K562 (cell line): ENCODE data around the gene PLA1A. TPM values are rescaled to one million over a fixed set of nuclear protein-coding genes. Genes with fewer than 3 reads are reported as not detected.

Experiments used
- ATAC-seq: fragments of 200-7000 bp; cut with Tn5 transposase; 3 replicates; pipeline ENCODE4 v1.9.1; 2020; ENCODE audit warnings: moderate library complexity
- BruUV-seq: library from RNA; stranded (reverse); fragments of 400-500 nt; replicated peaks from 2 replicates; lab custom pipeline; 2021; lab: Mats Ljungman, UMichigan
- CTCF ChIA-PET: fragments of 300-600 bp; formaldehyde crosslinking; extraction: SDS; loops from one replicate; lab custom pipeline; 2021; ENCODE audit warnings: low intra/inter-chr PET ratio; lab: Yijun Ruan, JAX
- POLR2A ChIA-PET: fragments of 300-600, 350-650 bp; sonication (Branson Sonifier 250); formaldehyde crosslinking; extraction: SDS; loops from one replicate; lab custom pipeline; 2021; ENCODE audit warnings: antibody characterized with exemption, inconsistent platforms; lab: Yijun Ruan, JAX
- DNase-seq, 4 experiments: peaks; one replicate each; pipeline versions ENCODE4 v3.0.0 to v3.0.0-alpha.2; 2011 to 2018; ENCODE audit warnings: low spot score in 3 of 4, mixed read lengths in 3 of 4; ENCODE audit errors: extremely low read depth in 1 of 4
- FAIRE-seq: peaks from 2 replicates; lab custom pipeline; 2011; peaks lifted over from hg19 to GRCh38; lab: Jason Lieb, UNC
- H2AFZ ChIP-seq: 2 replicates; pipeline ENCODE4 v1.6.0; 2011; ENCODE audit warnings: low read depth, low read length, control low read depth, inconsistent platforms
- H3K27ac ChIP-seq: fragments of 200-600 bp; 3 replicates; pipeline ENCODE4 v1.8.0; 2011; ENCODE audit warnings: low read depth, mild to moderate bottlenecking, control low read depth, inconsistent platforms, low read length, moderate library complexity, mixed read lengths; ENCODE audit errors: extremely low read depth
- H3K27me3 ChIP-seq, 2 experiments: fragments of 300-600 bp in 1 of 2; 2 replicates in 1 of 2; 3 replicates in 1 of 2; pipeline versions ENCODE4 v1.6.0 to v1.8.0; 2011; ENCODE audit warnings: inconsistent platforms in 2 of 2, low read length in 2 of 2, mild to moderate bottlenecking in 1 of 2, mixed read lengths in 1 of 2, moderate library complexity in 1 of 2; ENCODE audit not compliant: control insufficient read depth in 2 of 2, insufficient read depth in 2 of 2
- H3K36me3 ChIP-seq: fragments of 300-600 bp; 3 replicates; pipeline ENCODE4 v1.8.0; 2011; ENCODE audit warnings: mild to moderate bottlenecking, low read length, inconsistent platforms; ENCODE audit not compliant: control insufficient read depth, insufficient read depth
- H3K4me1 ChIP-seq, 2 experiments: fragments of 200-600 bp in 1 of 2; replicated peaks in 1 of 2; 2 replicates in 1 of 2; 3 replicates in 1 of 2; pipeline versions ENCODE4 v1.5.1 to v1.8.0; 2011; ENCODE audit warnings: inconsistent platforms in 2 of 2, low read length in 2 of 2, mild to moderate bottlenecking in 1 of 2, mixed read lengths in 1 of 2, moderate library complexity in 1 of 2; ENCODE audit not compliant: control insufficient read depth in 2 of 2, insufficient read depth in 2 of 2
- H3K4me2 ChIP-seq: 2 replicates; pipeline ENCODE4 v1.6.1; 2011; ENCODE audit warnings: low read length, control low read depth, inconsistent platforms, mixed read lengths; ENCODE audit not compliant: insufficient read depth
- H3K4me3 ChIP-seq: fragments of 200-600 bp; sonication (generic), shearing (Covaris generic); 2 replicates; pipeline ENCODE4 v1.5.1; 2016; ENCODE audit warnings: control low read depth, inconsistent platforms
- H3K79me2 ChIP-seq: fragments of 200-600 bp; 3 replicates; pipeline ENCODE4 v1.8.0; 2011; ENCODE audit warnings: low read length, inconsistent platforms; ENCODE audit not compliant: control insufficient read depth, insufficient read depth
- H3K9ac ChIP-seq, 2 experiments: 2 replicates each; pipeline versions ENCODE4 v1.6.0 to v1.6.1; 2011; ENCODE audit warnings: low read depth in 2 of 2, low read length in 2 of 2, control low read depth in 1 of 2, inconsistent platforms in 1 of 2, mild to moderate bottlenecking in 1 of 2, mixed read lengths in 1 of 2; ENCODE audit not compliant: insufficient read depth in 1 of 2
- H3K9me1 ChIP-seq: one replicate; pipeline ENCODE4 v1.6.0; 2011; ENCODE audit warnings: inconsistent platforms, mild to moderate bottlenecking, low read length, moderate library complexity; ENCODE audit not compliant: control insufficient read depth, insufficient read depth
- H3K9me3 ChIP-seq: replicated peaks from 2 replicates; pipeline ENCODE4 v1.5.1; 2011; ENCODE audit warnings: low read depth, low read length, inconsistent platforms; ENCODE audit not compliant: control insufficient read depth, insufficient read depth
- H4K20me1 ChIP-seq: replicated peaks from 2 replicates; pipeline ENCODE4 v1.6.1; 2011; ENCODE audit warnings: low read length, inconsistent platforms, mixed read lengths; ENCODE audit not compliant: control insufficient read depth, insufficient read depth
- BACH1 ChIP-seq: fragments of 200-800 bp; sonication (Bioruptor generic); IDR thresholded peaks from 2 replicates; pipeline ENCODE4 v1.6.1; 2016; ENCODE audit warnings: missing genetic modification characterization, missing compliant biosample characterization
- BMI1 ChIP-seq: fragments of 150-350 bp; IDR thresholded peaks from 2 replicates; pipeline ENCODE4 v1.6.1; 2014; ENCODE audit warnings: low read length
- CXXC5 ChIP-seq: fragments of 250-450 bp; sonication (Bioruptor Pico); IDR thresholded peaks from 2 replicates; pipeline ENCODE4 v1.8.0; 2022; ENCODE audit warnings: inconsistent platforms, mild to moderate bottlenecking, moderate library complexity
- ETV1 ChIP-seq: fragments of 450-650 bp; conservative IDR thresholded peaks from 2 replicates; pipeline ENCODE4 v1.6.1; 2016; ENCODE audit warnings: missing genetic modification characterization, control low read depth, low read depth, missing compliant biosample characterization
- FOXJ2 ChIP-seq: fragments of 200-800 bp; sonication (Bioruptor generic); IDR thresholded peaks from 2 replicates; pipeline ENCODE4 v1.6.1; 2016; ENCODE audit warnings: missing genetic modification characterization, missing compliant biosample characterization
- HEY1 ChIP-seq: fragments of 250-450 bp; sonication (Bioruptor Pico); IDR thresholded peaks from 2 replicates; pipeline ENCODE4 v1.5.0; 2020; ENCODE audit warnings: mild to moderate bottlenecking, moderate library complexity, borderline replicate concordance
- NR3C1 ChIP-seq: sonication (generic); formaldehyde crosslinking; IDR thresholded peaks from 2 replicates; pipeline ENCODE4 v1.8.1; 2022; ENCODE audit warnings: missing genetic modification reagents
- RBM34 ChIP-seq: fragments of 200-400 bp; formaldehyde crosslinking; IDR thresholded peaks from 2 replicates; pipeline ENCODE4 v1.6.1; 2018; ENCODE audit warnings: low read length, borderline replicate concordance; ENCODE audit not compliant: insufficient read depth
- RERE ChIP-seq: sonication (generic); formaldehyde crosslinking; IDR thresholded peaks from 2 replicates; pipeline ENCODE4 v1.8.0; 2023; ENCODE audit warnings: missing genetic modification reagents, mild to moderate bottlenecking, borderline replicate concordance
- SNRNP70 ChIP-seq: fragments of 200-400 bp; formaldehyde crosslinking; optimal IDR thresholded peaks from 2 replicates; pipeline ENCODE3; 2017; ENCODE audit warnings: low read depth, low read length
- TAF15 ChIP-seq: fragments of 200-400 bp; formaldehyde crosslinking; IDR thresholded peaks from 2 replicates; pipeline ENCODE4 v1.6.1; 2017; ENCODE audit warnings: mild to moderate bottlenecking, low read depth, low read length, moderate library complexity
- ZFP30 ChIP-seq: fragments of 250-450 bp; sonication (Bioruptor Pico); IDR thresholded peaks from 2 replicates; pipeline ENCODE4 v1.8.0; 2022; ENCODE audit warnings: moderate library complexity, mild to moderate bottlenecking, inconsistent platforms, borderline replicate concordance
- ZMIZ1 ChIP-seq, 2 experiments: fragments of 150-350 bp in 1 of 2; IDR thresholded peaks; 2 replicates each; pipeline ENCODE4 v1.6.1; 2012 to 2016; ENCODE audit warnings: low read depth in 2 of 2, low read length in 2 of 2, mild to moderate bottlenecking in 1 of 2, moderate library complexity in 1 of 2
- ZNF253 ChIP-seq: fragments of 250-450 bp; sonication (Bioruptor Pico); conservative IDR thresholded peaks from 2 replicates; pipeline ENCODE4 v1.6.1; 2021; ENCODE audit warnings: mild to moderate bottlenecking
- ZSCAN29 ChIP-seq: fragments of 450-650 bp; IDR thresholded peaks from 2 replicates; pipeline ENCODE4 v1.6.1; 2017
- WGBS: fragments of 100-300 bp; shearing (Covaris generic); methylation state at CpG from one replicate; pipeline ENCODE4 v1.1.6; 2016; ENCODE audit warnings: low coverage, mixed read lengths; ENCODE audit not compliant: insufficient coverage; ENCODE audit errors: missing lambda C conversion rate; 5-methylcytosine and 5-hydroxymethylcytosine counted together
- in situ Hi-C: fragments of 300-500 bp; cut with MboI; formaldehyde crosslinking; loops from 4 replicates; pipeline ENCODE4 v1.15.0; 2018; ENCODE audit warnings: inconsistent platforms, mixed read lengths
- intact Hi-C: fragments of 100-400 bp; cut with micrococcal nuclease; formaldehyde crosslinking; loops from 2 replicates; pipeline ENCODE4 v1.14.2; 2022
- polyA plus RNA-seq, 8 experiments: library from polyadenylated mRNA; depleted of rRNA in 4 of 8; stranded (reverse) in 5 of 8; unstranded in 3 of 8; fragments of >200 nt; fragmentation: Nextera tagmentation in 2 of 8; fragmentation: Illumina TruSeq in 1 of 8; extraction: Ambion mirVana in 2 of 8; extraction: Trizol in 1 of 8; gene quantifications; 2 replicates each; pipeline versions ENCODE4 v1.2.1 to v1.2.3, GENCODE V29; 2011 to 2014; ENCODE audit warnings: inconsistent platforms in 1 of 8, missing spikeins in 1 of 8
- total RNA-seq, 7 experiments: library from RNA; depleted of rRNA in 6 of 7; stranded (reverse); fragments of >200 nt in 6 of 7; fragmentation: Illumina TruSeq in 2 of 7; extraction: Trizol in 2 of 7; gene quantifications; 2 replicates each; pipeline versions ENCODE4 v1.2.1 to v1.2.3, GENCODE V29; 2011 to 2021; ENCODE audit warnings: low replicate concordance in 1 of 7

Gene PLA1A
- total and polyA plus RNA-seq, 9 of the 15 experiments (the other 6 are each of a cell fraction or from before 2014, with no cell fraction given): not detected

GRCh38 chr3:119613201-119613600 is 15.5 kb downstream of the PLA1A start:
- Histone ChIP-seq H3K79me2 (no peaks in the 10 kb centered on the region), H3K9me3 (no peaks in the 10 kb centered on the region; the same call in 1 of the 2 replicates), H3K9me1 (no peaks in the 10 kb centered on the region), H3K4me3 (no peak overlapping the region), H3K27ac (no peak overlapping the region), H4K20me1 (no peaks in the 10 kb centered on the region), H3K36me3 (no peaks in the 10 kb centered on the region), H3K4me2 (no peak overlapping the region), H2AFZ (no peak overlapping the region), H3K4me1 (no peaks in the 10 kb centered on the region; a peak in 1 of 5 replicates), H3K27me3 (peaks cover 0 to 6% of the 10 kb centered on the region in 2 experiments; a peak in 1 of 5 replicates), H3K9ac (no peak overlapping the region)
- BruUV-seq: no TSS peak
- 43% methylated on average over 1 of the region's 1 CpG for WGBS
- ChIA-PET POLR2A (interaction anchor here (0.9 kb wide), 1 partner anchor 10 kb away, joined by 3 read pairs; no protein-coding TSS in a partner anchor), CTCF (no interaction called here)
- ATAC-seq (no peak), DNase-seq (no peak), FAIRE-seq (no peak)
- intact Hi-C loops (no loop called here), in situ Hi-C loops (no loop called here)
- no peak for TF ChIP-seq NR3C1
- no peak for TF ChIP-seq BMI1
- TF ChIP-seq ZMIZ1 (IDR thresholded peaks at IDR 0.05; ENCODE audit: low read depth in 2 of 2, low read length in 2 of 2): no peak
- no peak for TF ChIP-seq ZNF253 (CRISPR knock-in tag)
- no peak for TF ChIP-seq SNRNP70
- no peak for TF ChIP-seq TAF15
- no peak for TF ChIP-seq ZFP30 (CRISPR knock-in tag)
- no peak for TF ChIP-seq CXXC5 (CRISPR knock-in tag)
- TF ChIP-seq BACH1: no peak
- TF ChIP-seq RBM34: no peak
- TF ChIP-seq RERE (CRISPR knock-in tag): no peak
- no peak for TF ChIP-seq HEY1
- no peak for TF ChIP-seq FOXJ2 (tag)
- no peak for TF ChIP-seq ZSCAN29
- TF ChIP-seq ETV1 (tag): no peak
